H1 (cell line): ENCODE data around the gene HS3ST5.

Source experiments
- CBX5 ChIP-seq: fragments of 300-800, 300-1000 bp; sonication (generic); IDR thresholded peaks from 2 replicates; pipeline ENCODE4 v1.7.1; 2016; ENCODE audit warnings: antibody characterized with exemption, low read length, low read depth
- CREB1 ChIP-seq: IDR thresholded peaks from 2 replicates; pipeline ENCODE4 v1.6.1; 2012; ENCODE audit warnings: inconsistent platforms
- EP300 ChIP-seq, 2 experiments: IDR thresholded peaks; 1 replicate in 1 of 2; 2 replicates in 1 of 2; pipeline ENCODE4 v1.6.1; 2011 to 2012; ENCODE audit warnings: low read depth in 2 of 2, low read length in 2 of 2, mild to moderate bottlenecking in 2 of 2, borderline replicate concordance in 1 of 2, inconsistent platforms in 1 of 2, moderate library complexity in 1 of 2
- EZH2 ChIP-seq: fragments of 200-600 bp; sonication (generic); IDR thresholded peaks from 2 replicates; pipeline ENCODE4 v1.7.1; 2012; ENCODE audit warnings: low read depth, mild to moderate bottlenecking, moderate library complexity, low read length, inconsistent platforms; ENCODE audit not compliant: severe bottlenecking
- GTF2F1 ChIP-seq: IDR thresholded peaks from 2 replicates; pipeline ENCODE4 v1.6.1; 2012; ENCODE audit warnings: low read depth, low read length, improper control_type of control experiment, borderline replicate concordance
- JUND ChIP-seq: IDR thresholded peaks from 2 replicates; pipeline ENCODE4 v1.6.1; 2011; ENCODE audit warnings: mild to moderate bottlenecking, improper control_type of control experiment, low read length
- MAFK ChIP-seq: IDR thresholded peaks from 2 replicates; pipeline ENCODE4 v1.6.1; 2012; ENCODE audit warnings: low read depth, mild to moderate bottlenecking, improper control_type of control experiment, low read length
- NANOG ChIP-seq: IDR thresholded peaks from 2 replicates; pipeline ENCODE4 v1.6.1; 2011; ENCODE audit warnings: low read length, low read depth, mild to moderate bottlenecking, inconsistent platforms; ENCODE audit not compliant: insufficient read depth, poor library complexity, severe bottlenecking
- POLR2A ChIP-seq, 2 experiments: IDR thresholded peaks; 1 replicate in 1 of 2; 2 replicates in 1 of 2; pipeline ENCODE4 v1.6.1; 2011; ENCODE audit warnings: low read depth in 2 of 2, low read length in 2 of 2, mild to moderate bottlenecking in 2 of 2; ENCODE audit errors: control extremely low read depth in 1 of 2
- RBBP5 ChIP-seq: IDR thresholded peaks from 2 replicates; pipeline ENCODE4 v1.7.1; 2012; ENCODE audit warnings: low read depth, mild to moderate bottlenecking, inconsistent platforms, low read length, moderate library complexity, borderline replicate concordance
- SP1 ChIP-seq: IDR thresholded peaks from 2 replicates; pipeline ENCODE4 v1.6.1; 2011; ENCODE audit warnings: low read depth, low read length
- SP4 ChIP-seq: IDR thresholded peaks from 2 replicates; pipeline ENCODE4 v1.6.1; 2012; ENCODE audit warnings: low read length, inconsistent platforms
- TF ChIP-seq, protein P1 (sequence below), 3 experiments: IDR thresholded peaks; 1 replicate in 2 of 3; 2 replicates in 1 of 3; pipeline versions ENCODE4 v1.5.1 to v1.6.1; 2011; ENCODE audit warnings: low read length in 3 of 3, mild to moderate bottlenecking in 3 of 3, inconsistent platforms in 2 of 3, low read depth in 1 of 3, moderate library complexity in 1 of 3; ENCODE audit not compliant: insufficient read depth in 1 of 3; ENCODE audit errors: control extremely low read depth in 1 of 3
- TF ChIP-seq, protein P2 (sequence below): IDR thresholded peaks from 2 replicates; pipeline ENCODE4 v1.6.1; 2012; ENCODE audit warnings: inconsistent platforms

DNA sequence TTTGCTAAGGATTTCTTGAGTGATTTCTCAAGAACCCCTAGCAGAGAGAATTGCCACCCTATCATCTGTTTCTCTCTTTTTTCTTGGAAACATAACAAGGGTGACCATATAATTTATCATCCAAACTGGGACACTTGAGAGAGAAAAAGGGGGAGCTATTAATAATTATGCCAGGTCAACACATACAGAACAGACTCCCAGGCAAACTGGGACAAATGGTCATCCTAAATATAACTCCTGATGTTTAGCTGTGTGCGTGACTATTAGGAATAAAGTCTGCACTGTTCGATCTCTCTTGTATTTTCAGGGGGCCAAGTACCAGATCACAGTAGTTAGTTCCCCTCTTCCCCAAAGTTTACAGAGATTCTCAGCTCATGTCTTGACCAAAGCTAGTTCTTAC, 11.7 kb upstream of the HS3ST5 start:
- TF ChIP-seq, protein P1, sequence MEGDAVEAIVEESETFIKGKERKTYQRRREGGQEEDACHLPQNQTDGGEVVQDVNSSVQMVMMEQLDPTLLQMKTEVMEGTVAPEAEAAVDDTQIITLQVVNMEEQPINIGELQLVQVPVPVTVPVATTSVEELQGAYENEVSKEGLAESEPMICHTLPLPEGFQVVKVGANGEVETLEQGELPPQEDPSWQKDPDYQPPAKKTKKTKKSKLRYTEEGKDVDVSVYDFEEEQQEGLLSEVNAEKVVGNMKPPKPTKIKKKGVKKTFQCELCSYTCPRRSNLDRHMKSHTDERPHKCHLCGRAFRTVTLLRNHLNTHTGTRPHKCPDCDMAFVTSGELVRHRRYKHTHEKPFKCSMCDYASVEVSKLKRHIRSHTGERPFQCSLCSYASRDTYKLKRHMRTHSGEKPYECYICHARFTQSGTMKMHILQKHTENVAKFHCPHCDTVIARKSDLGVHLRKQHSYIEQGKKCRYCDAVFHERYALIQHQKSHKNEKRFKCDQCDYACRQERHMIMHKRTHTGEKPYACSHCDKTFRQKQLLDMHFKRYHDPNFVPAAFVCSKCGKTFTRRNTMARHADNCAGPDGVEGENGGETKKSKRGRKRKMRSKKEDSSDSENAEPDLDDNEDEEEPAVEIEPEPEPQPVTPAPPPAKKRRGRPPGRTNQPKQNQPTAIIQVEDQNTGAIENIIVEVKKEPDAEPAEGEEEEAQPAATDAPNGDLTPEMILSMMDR (IDR thresholded peaks at IDR 0.05; ENCODE audit: control extremely low read depth in 1 of 3, insufficient read depth in 1 of 3, low read depth in 1 of 3, low read length in 3 of 3): no peak
- TF ChIP-seq GTF2F1 (no peak), POLR2A (IDR thresholded peaks at IDR 0.05; ENCODE audit: control extremely low read depth in 1 of 2, low read depth in 2 of 2, low read length in 2 of 2) (no peak), JUND (no peak), SP4 (no peak), EP300 (IDR thresholded peaks at IDR 0.05; ENCODE audit: borderline replicate concordance in 1 of 2, low read depth in 2 of 2, low read length in 2 of 2) (no peak), RBBP5 (no peak), CBX5 (no peak), CREB1 (no peak), EZH2 (no peak), SP1 (no peak), MAFK (no peak), NANOG (no peak)
- TF ChIP-seq, protein P2, sequence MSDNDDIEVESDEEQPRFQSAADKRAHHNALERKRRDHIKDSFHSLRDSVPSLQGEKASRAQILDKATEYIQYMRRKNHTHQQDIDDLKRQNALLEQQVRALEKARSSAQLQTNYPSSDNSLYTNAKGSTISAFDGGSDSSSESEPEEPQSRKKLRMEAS: no peak
